LNCaP clone FGC (cell line): ENCODE data around the gene NPBWR2.

Experiments used
- DNase-seq: peaks from one replicate; pipeline ENCODE4 v3.0.0-alpha.2; 2011; ENCODE audit warnings: low read depth
- H3K4me3 ChIP-seq: 2 replicates; pipeline ENCODE4 v1.5.1; 2011; ENCODE audit warnings: mild to moderate bottlenecking, low read depth, low read length, control low read depth
- TF ChIP-seq, protein P1 (sequence below): IDR thresholded peaks from 2 replicates; pipeline ENCODE4 v1.5.1; 2012; ENCODE audit warnings: mild to moderate bottlenecking; ENCODE audit not compliant: control insufficient read depth, insufficient read depth; ENCODE audit errors: extremely low read depth

NPBWR2 gene

GRCh38 chr20:64062276-64062595 lies 45.1 kb downstream of the NPBWR2 start:
- H3K4me3 ChIP-seq = peak overlapping the region; percentile 90
- TF ChIP-seq, protein P1, sequence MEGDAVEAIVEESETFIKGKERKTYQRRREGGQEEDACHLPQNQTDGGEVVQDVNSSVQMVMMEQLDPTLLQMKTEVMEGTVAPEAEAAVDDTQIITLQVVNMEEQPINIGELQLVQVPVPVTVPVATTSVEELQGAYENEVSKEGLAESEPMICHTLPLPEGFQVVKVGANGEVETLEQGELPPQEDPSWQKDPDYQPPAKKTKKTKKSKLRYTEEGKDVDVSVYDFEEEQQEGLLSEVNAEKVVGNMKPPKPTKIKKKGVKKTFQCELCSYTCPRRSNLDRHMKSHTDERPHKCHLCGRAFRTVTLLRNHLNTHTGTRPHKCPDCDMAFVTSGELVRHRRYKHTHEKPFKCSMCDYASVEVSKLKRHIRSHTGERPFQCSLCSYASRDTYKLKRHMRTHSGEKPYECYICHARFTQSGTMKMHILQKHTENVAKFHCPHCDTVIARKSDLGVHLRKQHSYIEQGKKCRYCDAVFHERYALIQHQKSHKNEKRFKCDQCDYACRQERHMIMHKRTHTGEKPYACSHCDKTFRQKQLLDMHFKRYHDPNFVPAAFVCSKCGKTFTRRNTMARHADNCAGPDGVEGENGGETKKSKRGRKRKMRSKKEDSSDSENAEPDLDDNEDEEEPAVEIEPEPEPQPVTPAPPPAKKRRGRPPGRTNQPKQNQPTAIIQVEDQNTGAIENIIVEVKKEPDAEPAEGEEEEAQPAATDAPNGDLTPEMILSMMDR = no peak
- DNase-seq = no peak

DNA sequence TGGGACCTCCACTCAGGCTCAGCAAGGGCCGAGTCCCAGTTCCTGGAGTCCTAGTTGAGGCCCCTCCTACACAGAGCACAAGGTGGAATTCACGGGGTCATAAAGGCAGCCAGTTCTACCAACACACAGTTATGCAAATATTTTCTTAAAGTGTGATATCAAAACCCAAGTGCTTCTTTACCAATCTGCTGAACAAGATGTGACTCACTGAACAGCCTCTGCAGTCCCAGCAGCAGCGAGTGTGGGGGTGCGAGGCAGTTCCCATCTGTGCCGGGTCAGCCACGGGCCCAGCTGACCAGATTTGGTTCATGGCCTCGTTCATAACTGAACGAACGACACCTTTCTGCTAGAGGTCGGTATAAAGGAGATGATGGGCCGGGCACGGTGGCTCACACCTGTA lies 48.8 kb downstream of the NPBWR2 start:
- DNase-seq = no peak
- TF ChIP-seq, protein P1 = no peak
- H3K4me3 ChIP-seq = no peak overlapping the region

DNA sequence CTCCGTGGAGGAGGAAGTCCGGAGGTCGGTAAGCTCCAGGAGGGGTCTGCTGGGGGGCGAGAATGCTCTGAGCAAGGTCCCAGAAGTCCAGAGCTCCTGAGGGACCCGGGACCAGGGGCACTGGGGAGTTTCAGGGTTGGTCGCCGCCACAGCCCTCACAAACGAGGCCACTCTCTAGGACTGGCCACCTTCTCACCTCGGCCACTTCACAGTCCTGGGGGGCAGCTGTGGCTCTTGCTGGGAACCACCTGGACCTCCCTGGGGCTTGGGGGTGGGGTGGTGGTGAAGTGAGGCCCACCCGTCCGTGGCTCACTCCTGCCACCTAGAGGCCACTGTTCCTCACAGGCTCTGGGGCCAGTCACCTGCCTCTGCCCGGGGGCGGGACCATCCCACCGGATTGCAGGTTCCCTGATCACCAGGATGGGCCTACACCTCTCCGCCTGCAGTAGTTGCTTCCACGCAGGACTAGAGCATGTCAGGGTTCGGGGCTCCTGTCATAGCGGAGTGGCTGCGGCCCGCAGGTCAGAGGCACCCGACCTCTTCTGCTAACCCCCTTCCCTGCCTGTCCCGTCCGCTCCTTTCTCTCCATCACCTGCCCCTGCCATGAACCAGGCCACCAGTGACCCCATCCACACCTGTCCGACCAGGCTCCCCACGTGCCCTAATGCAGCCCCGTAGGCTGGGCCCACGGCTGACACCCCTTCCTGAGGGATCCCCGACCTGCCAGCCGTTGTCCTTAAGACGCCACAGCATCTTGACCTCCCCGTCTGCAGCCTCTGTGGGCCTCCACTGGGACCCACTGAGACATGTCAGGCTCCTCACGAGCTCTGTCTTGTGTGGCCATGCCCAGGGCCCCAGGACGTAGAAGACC lies 49.5 kb downstream of the NPBWR2 start:
- H3K4me3 ChIP-seq = no peak overlapping the region
- TF ChIP-seq, protein P1 = peak; percentile 91
- DNase-seq = no peak

- no peak overlapping the region for H3K4me3 ChIP-seq
- no peak for DNase-seq
- TF ChIP-seq, protein P1 = no peak
Observed at GRCh38 chr20:64056889-64057627, 50.3 kb downstream of the NPBWR2 start.

DNA sequence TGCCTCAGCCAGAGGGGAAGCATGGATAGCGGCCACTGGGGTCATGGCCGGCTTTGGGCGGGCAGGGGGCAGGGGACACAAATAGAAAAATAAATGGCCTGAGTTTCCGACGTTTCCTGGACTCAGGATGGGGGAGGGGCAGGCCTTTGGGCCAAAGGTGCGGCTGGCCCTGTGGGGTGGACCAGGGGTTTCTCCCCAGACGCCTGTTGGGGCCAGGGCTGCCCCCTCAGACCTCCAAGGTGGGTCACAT lies 50.8 kb downstream of the NPBWR2 start:
- no peak for DNase-seq
- TF ChIP-seq, protein P1 = no peak
- no peak overlapping the region for H3K4me3 ChIP-seq

- TF ChIP-seq, protein P1 = no peak
- no peak overlapping the region for H3K4me3 ChIP-seq
Observed at GRCh38 chr20:64055893-64056638, 51.3 kb downstream of the NPBWR2 start.

More at GRCh38 chr20:64055893-64056638, 51.3 kb downstream of the NPBWR2 start:
- DNase-seq = no peak
